Measurements from ENCODE around the gene HSD17B3.

The HSD17B3 gene

DNA sequence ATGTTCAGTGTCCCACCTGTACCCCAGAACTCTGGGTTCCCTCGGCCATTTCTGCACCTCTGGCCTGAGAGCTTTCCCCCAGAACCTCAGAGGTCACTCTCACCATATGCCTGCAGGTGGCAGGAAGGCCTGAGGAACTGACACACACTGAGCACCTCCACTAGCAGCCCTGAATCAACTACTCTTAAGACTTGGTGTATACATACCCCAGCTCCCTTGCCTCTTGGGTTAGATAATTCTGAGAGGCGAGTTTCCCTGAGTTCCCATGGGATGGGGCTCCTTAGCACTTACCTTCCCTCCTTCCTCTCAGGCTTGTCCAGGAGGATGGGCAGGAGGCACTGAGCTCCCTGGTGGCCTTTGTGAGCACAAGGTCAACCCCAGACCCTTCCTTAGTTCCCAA lies 86.1 kb downstream of the HSD17B3 start:
- no peak overlapping the region for H3K4me3 ChIP-seq (ENCODE audit: low read depth, low read length)
- no peaks in the 10 kb centered on the region for H3K36me3 ChIP-seq (ENCODE audit: control insufficient read depth, insufficient read depth, low read length)
- H3K79me2 ChIP-seq, result no peaks in the 10 kb centered on the region
- H3K27ac ChIP-seq, result no peak overlapping the region
- TF ChIP-seq, protein P1, sequence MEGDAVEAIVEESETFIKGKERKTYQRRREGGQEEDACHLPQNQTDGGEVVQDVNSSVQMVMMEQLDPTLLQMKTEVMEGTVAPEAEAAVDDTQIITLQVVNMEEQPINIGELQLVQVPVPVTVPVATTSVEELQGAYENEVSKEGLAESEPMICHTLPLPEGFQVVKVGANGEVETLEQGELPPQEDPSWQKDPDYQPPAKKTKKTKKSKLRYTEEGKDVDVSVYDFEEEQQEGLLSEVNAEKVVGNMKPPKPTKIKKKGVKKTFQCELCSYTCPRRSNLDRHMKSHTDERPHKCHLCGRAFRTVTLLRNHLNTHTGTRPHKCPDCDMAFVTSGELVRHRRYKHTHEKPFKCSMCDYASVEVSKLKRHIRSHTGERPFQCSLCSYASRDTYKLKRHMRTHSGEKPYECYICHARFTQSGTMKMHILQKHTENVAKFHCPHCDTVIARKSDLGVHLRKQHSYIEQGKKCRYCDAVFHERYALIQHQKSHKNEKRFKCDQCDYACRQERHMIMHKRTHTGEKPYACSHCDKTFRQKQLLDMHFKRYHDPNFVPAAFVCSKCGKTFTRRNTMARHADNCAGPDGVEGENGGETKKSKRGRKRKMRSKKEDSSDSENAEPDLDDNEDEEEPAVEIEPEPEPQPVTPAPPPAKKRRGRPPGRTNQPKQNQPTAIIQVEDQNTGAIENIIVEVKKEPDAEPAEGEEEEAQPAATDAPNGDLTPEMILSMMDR (IDR thresholded peaks at IDR 0.05), result no peak
- H3K27me3 ChIP-seq (ENCODE audit: control insufficient read depth, insufficient read depth, low read length), result no peaks in the 10 kb centered on the region
- H3K9ac ChIP-seq, result no peak overlapping the region
- no peaks in the 10 kb centered on the region for H3K9me3 ChIP-seq (ENCODE audit: control insufficient read depth, low read length)
- H3K4me2 ChIP-seq (ENCODE audit: low read length), result no peak overlapping the region
- H2AFZ ChIP-seq, result no peak overlapping the region
- no peaks in the 10 kb centered on the region for H3K4me1 ChIP-seq

DNA sequence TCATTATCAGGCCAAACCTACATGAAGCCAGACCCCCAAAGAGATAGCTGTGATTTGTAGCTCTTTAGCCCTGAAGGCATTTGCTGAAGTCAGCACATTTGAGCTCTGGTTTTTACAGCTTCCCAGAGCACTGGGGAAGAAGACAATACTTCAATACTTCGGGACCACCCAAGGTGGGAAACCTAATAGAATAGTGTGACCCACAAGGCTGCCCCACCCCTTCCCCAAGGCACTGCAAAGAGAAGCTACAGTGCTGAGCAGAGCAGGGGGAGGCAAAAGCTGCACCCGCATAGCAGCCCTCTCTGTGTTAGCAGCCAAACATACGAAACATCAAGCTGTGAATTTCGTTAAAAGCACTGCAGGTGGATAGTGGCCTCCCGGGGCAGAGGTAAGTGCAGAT lies 87.3 kb downstream of the HSD17B3 start:
- Histone ChIP-seq H3K27me3 (ENCODE audit: control insufficient read depth, insufficient read depth, low read length) (no peaks in the 10 kb centered on the region), H3K4me1 (no peaks in the 10 kb centered on the region), H3K27ac (no peak overlapping the region), H3K4me3 (ENCODE audit: low read depth, low read length) (no peak overlapping the region), H3K9me3 (ENCODE audit: control insufficient read depth, low read length) (no peaks in the 10 kb centered on the region), H3K36me3 (ENCODE audit: control insufficient read depth, insufficient read depth, low read length) (no peaks in the 10 kb centered on the region), H2AFZ (no peak overlapping the region), H3K9ac (no peak overlapping the region), H3K79me2 (no peaks in the 10 kb centered on the region), H3K4me2 (ENCODE audit: low read length) (no peak overlapping the region)
- TF ChIP-seq, protein P1 (IDR thresholded peaks at IDR 0.05), result no peak

DNA sequence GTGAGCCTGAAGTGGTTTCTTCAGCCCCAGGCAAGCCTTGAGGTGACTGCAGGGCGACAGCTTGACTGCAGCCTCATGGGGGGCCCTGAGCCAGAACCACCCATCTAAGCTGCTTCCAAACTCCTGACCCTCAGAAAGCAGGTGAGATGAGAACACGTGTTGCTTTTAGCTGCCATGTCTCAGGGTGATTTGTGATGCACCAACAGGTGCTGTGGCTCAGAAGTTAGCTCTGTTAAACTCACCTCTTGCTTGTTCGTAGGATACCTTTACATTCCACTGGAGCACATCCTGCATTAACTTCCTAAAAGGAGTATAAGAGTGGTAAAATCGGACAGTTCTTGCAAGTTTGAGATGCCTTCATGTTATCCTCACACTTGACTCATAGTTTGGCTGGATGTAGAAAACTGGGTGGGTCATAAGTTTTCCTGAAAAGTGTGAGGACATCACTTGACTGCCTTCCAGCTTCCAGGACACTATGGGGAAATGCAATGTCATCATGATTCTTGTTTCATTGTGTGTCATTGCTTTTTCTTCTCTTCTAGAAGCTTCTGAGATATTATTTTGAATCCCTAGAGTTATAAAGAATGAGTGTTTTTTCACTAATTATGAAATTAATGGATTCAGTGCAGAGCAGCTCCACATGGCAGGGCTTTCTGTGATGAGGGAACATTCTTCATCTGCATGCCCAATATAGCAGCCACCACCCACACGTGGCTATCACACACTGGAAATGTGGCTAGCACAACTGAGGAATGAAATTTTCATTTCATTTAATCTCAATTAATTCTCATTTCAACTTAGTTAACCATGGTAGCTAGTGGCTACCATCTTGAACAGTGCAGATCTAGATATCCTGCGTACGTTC lies 92.3 kb downstream of the HSD17B3 start:
- Histone ChIP-seq H3K27me3 (ENCODE audit: control insufficient read depth, insufficient read depth, low read length) (no peaks in the 10 kb centered on the region), H3K79me2 (no peaks in the 10 kb centered on the region)

DNA sequence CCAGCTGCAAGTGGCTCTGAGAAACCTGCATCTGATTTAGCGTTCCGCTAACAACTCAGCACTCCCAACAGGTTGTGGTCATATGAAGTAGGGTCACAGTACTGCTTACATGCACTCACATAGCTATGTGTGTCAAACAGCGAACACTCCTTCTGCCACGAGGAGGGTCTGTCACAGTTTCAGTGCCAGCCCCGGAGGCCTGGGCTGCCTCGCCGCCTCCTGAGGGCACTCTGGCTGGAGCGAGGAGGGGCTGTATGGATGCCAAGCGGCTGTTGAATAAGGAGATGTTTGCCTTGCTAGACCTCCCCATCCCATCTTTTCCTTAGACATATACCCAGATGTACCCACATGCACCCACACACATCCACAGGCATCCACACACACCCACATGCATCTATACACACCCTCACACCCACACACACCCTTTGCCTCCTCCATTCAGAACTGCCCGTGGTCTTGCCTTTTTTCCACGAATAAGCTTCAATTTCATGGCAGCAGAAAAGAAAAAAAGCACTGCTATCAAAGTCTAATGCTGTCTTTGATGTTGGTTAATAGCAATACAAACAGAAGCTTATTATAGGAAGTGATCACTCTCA lies 95.7 kb downstream of the HSD17B3 start:
- Histone ChIP-seq H3K79me2 (no peaks in the 10 kb centered on the region), H3K4me3 (ENCODE audit: low read depth, low read length) (no peak overlapping the region), H3K4me2 (ENCODE audit: low read length) (no peak overlapping the region), H3K4me1 (no peaks in the 10 kb centered on the region), H3K9ac (no peak overlapping the region), H3K27me3 (ENCODE audit: control insufficient read depth, insufficient read depth, low read length) (no peaks in the 10 kb centered on the region), H2AFZ (no peak overlapping the region), H3K36me3 (ENCODE audit: control insufficient read depth, insufficient read depth, low read length) (no peaks in the 10 kb centered on the region), H3K9me3 (ENCODE audit: control insufficient read depth, low read length) (no peaks in the 10 kb centered on the region), H3K27ac (no peak overlapping the region)
- TF ChIP-seq, protein P1 (IDR thresholded peaks at IDR 0.05), result no peak

More for the DNA sequence above, 92.3 kb downstream of the HSD17B3 start:
- Histone ChIP-seq H3K36me3 (ENCODE audit: control insufficient read depth, insufficient read depth, low read length) (no peaks in the 10 kb centered on the region), H3K4me1 (no peaks in the 10 kb centered on the region), H2AFZ (no peak overlapping the region), H3K9ac (no peak overlapping the region), H3K27ac (no peak overlapping the region), H3K4me3 (ENCODE audit: low read depth, low read length) (no peak overlapping the region), H3K4me2 (ENCODE audit: low read length) (no peak overlapping the region), H3K9me3 (ENCODE audit: control insufficient read depth, low read length) (no peaks in the 10 kb centered on the region)
- TF ChIP-seq, protein P1 (IDR thresholded peaks at IDR 0.05), result no peak

Data from parathyroid adenoma (tissue), 2 donors.